ENCODE results near the gene TLCD2.
"Not testable (repeated sequence)": the region's sequence is repeated elsewhere in the genome, so short reads cannot be mapped to it uniquely, and the experiment has no call there.

The TLCD2 gene

GRCh38 chr17:1709971-1710806 is at the start of gene TLCD2:
TLCD2 (minus strand) TSS chr17:1710377; CDS start chr17:1710242, 135 bp downstream.
- no peak for DNase-seq

- no peak for DNase-seq
Measured at GRCh38 chr17:1759529-1759928, 49.4 kb upstream of the TLCD2 start.

DNA sequence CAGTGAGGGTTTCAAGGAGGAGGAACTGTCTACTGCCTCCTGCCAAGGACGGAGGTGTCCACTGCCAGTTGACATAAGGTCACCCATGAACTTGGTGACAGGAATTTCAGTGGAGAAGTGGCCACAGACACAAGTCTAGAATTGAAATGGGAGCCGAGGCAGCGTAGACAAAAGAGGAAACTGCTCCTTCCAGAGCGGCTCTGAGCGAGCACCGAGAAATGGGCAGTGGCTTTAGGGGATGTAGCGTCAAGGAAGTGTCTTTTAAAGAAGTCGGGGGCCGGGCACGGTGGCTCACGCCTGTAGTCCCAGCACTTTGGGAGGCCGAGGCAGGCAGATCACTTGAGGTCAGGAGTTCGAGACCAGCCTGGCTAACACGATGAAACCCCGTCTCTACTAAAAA is 48.6 kb upstream of the TLCD2 start:
- DNase-seq = no peak

DNA sequence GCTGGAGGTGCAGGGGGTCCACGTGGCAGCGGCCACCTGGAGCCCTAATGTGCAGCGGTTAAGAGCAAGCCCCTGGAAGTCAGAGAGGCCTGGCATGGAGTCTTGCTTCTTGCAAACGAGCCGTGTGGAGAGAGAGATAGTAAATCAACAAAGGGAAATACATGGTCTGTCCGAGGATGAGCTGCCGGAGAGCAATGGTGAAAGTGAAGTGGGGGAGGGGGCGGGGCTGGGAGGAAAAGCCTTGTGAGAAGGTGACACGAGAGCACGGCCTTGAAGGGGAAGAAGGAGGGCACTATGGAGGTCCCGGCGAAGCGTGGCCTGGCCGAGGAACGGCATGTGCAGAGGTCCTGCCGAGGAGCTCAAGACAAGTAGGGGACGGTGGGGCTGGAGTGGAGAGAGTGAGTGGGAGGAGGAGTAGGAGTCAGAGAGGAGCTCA is 45.7 kb upstream of the TLCD2 start:
- no peak for DNase-seq

DNA sequence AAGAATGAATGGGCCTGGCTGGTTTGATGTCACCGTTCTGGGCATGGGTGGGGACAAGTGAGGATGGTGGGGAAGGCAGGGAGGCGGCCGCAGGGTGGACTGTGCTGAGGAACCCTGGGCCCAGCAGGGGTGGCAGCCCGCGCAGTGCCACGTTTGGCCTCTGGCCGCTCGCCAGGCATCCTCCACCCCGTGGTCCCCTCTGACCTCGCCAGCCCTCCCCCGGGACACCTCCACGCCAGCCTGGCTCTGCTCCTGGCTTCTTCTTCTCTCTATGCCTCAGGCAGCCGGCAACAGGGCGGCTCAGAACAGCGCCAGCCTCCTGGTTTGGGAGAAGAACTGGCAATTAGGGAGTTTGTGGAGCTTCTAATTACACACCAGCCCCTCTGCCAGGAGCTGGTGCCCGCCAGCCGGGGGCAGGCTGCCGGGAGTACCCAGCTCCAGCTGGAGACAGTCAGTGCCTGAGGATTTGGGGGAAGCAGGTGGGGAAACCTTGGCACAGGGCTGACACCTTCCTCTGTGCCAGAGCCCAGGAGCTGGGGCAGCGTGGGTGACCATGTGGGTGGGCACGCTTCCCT is 45.2 kb upstream of the TLCD2 start:
- no peak for DNase-seq

GRCh38 chr17:1754430-1755112 is 44.4 kb upstream of the TLCD2 start:
- DNase-seq = no peak

GRCh38 chr17:1753767-1754429 is 43.7 kb upstream of the TLCD2 start:
- no peak for DNase-seq

- DNase-seq = no peak
Measured at GRCh38 chr17:1752425-1753262, 42.5 kb upstream of the TLCD2 start.

DNA sequence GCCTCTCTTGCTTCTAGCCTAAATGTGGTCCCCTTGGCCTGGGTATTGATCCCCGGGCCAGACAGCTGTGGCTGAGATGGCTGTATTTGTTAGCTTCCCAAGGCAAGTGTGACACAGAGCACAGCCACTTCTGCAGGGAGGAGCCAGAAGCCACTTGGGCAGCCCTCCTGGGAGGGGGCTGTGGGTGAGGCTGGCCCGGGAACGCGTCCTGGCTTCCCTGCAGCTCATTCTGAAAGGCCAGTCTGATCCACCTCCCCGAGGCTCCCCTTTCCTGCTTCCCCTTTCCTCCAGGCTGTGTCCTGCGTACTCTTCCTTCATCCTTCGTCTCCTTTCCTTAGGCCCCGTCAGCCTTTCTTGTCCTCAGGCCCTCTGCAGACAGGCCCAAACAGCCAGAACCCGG is 40.5 kb upstream of the TLCD2 start:
- DNase-seq = no peak

DNA sequence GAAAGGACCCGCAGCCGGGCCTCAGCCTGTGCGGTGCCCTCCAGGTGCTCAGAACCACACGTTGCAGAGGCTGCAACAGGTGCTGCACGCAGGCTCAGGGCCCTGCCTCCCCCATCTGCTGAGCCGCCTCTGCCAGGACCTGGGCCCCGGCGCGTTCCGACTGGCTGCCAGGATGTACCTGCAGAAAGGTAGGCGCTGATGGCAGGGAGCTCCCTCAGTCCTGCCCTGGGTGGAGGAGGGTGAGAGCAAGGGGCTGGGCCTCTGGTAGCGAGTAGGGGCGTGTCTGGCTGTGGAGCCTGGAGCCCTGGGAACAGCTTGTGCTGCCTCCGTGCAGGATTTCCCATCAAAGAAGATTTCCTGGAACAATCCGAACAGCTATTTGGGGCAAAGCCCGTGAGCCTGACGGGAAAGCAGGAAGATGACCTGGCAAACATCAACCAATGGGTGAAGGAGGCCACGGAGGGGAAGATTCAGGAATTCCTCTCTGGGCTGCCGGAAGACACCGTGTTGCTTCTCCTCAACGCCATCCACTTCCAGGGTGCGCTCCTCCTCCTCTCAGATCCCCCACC is 36.9 kb upstream of the TLCD2 start:
- no peak for DNase-seq

DNA sequence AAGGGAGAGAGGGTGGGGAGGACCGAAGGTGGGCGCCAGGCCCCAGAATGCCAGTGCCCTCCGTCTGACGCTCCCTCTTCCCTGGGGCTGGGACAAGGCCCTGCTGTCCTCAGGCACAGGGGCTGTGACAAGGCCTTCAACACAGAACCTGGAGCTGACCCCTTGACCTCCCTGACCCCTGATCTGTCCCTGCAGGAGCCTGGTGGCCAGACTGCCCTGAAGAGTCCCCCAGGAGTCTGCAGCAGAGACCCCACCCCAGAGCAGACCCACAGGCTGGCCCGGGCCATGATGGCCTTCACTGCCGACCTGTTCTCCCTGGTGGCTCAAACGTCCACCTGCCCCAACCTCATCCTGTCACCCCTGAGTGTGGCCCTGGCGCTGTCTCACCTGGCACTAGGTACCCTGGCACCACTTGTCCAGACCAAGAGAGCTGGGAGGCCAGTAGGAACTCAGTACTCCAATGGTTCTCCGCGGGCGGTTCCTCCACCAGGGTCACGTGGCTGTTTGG is 35.4 kb upstream of the TLCD2 start:
- no peak for DNase-seq

DNA sequence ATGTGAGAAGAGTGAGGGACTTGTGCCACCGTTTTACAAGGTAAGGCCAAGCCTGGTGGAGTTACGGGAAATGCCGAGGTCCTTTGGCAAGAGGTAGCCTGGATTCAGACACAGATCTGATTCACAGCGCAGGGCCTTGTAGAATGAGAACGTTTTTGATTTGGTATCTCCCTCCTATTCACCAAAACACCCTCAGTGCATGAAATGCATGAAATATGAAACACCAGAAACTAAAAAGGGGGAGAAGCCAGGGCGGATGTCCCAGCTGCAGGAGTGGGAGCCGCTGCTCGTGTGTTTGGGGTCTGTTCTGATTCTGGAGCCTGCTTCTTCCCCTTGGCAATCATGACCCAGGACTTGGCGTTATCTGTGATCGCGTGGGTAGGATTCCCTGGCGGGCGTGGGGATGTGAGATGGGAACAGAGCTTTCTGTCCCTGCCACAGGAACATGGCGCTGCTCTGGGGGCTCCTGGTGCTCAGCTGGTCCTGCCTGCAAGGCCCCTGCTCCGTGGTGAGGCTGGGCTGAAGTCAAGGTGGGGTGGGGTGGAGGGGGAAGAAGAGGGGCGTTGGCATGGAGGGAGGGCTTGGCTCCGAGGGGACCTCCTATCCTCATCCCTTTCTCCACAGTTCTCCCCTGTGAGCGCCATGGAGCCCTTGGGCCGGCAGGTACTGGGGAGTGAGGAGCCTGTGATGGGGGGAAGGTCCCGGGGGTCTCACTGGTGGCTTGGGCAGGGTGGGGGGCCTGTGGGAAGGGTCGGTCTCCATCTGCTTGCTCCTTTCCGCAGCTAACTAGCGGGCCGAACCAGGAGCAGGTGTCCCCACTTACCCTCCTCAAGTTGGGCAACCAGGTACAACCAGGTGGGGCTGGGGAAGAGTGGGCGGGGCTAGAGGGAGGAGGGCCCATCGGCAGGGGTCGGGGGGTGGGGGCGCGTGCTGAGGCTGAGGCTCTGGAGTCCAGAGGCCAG is 34.7 kb upstream of the TLCD2 start:
- no peak for DNase-seq

DNA sequence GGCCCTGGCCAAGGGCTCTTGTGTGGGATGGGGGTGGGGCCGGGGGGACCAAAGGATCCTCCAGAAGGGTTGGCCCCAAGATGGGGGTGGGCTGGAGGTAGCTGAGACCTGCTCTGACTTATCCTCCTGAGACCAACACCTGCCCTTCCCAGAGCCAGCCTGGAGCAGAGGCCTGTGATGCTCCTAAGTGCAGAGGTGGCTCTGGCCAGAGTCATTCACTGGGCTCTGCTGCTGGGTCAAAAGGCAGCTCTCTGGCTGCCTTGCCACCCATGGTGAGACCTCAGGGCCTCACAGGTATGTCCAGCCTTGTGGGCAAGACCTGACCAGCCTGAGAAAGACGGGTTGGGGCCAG is 32.9 kb upstream of the TLCD2 start:
- DNase-seq = no peak

DNA sequence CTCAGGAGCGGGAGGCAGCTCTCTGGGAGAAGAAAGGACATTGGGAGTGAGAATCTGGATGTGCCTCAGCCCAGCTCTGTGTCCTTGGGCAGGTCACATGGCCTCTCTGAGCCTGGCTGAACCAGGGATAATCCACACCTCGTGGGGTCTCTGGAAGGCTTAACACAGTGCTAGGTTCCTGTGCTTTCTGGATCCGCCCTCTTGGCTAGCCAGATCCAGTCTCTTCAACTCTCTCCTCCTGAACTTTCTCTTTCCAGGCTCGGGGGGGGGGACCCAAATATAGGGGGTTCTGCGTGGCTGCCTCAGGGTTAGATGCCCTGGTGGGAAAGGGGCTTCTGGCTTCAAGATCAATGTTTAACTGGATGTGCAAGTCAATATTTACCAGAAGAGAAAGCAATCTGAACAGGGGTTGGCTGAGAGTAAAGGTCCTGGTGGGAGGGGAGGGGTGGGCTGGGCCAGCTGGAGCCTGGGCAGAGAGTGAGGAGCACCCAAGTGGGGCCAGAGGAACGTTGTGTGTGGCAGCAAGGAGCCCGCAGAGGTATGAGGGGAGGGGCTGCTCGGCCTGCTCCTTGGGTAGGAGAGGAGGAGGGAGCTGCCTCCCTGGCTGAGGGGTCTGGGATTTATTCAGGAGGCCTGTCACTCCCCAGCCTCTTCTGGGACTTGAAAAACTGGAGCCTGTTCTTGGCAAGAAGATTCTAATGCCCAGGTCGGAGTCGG is 32.4 kb upstream of the TLCD2 start, which contains the start of gene SERPINF2:
Gene SERPINF2 (plus strand): TSS at position 501 of the 717 bp plus-strand sequence. CDS start 2,125 bp downstream, outside the sequence.
- DNase-seq = no peak

- not testable (repeated sequence) for DNase-seq
Measured at GRCh38 chr17:1741899-1742298, 31.7 kb upstream of the TLCD2 start.

- no peak for DNase-seq
Measured at GRCh38 chr17:1737531-1738291, 27.5 kb upstream of the TLCD2 start.

DNA sequence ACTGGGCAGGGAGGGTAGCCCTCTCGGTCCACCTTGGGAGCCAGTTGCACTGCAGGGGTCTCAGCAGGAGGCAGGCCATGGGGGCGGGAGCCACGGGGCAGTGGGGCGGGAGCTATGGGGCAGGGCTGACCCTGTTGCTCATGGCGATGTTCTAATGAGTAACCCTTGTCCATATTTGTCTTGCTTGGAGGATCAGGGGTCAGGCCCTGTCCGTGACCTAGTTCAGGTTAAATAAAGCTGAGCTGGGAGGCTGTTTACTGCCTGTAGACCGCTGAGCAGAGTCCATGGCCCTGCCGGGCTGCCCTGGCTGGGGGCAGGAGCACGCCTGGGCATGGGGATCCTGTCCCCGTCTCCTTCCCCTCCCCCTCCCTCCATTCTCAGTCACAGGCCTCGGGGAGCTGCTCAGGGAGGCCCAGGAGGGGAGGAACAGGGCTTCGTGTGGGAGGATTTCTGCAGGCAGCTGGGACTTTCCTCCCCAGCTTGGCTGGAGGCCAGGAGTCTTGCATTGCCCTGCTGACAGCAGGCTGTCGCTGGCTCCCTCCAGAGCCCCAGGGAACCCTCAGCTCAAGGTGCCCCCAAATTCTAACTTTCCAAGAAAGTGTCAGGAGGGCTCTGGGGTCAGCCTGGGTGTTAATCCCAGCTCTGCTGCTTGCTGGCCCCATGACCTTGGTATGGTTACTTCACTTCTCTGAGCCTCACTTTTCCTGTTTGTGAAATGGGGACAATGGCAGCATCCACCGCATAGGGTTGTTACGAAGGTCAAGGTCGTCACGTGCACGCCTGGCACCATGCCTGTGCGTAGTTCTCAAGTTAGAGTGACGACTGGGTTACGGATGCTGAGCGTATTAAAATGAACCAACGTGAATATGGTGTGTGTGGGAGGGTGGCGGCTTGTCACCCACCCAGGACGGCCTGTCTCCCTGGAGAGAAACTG is 26.4 kb upstream of the TLCD2 start:
- DNase-seq = peak; percentile 67

GRCh38 chr17:1735834-1736347 is 25.7 kb upstream of the TLCD2 start:
- DNase-seq = no peak
